CD4-positive, alpha-beta memory T cell (primary cell): Measurements from ENCODE around the gene ARGFX. TPM values are rescaled to one million over a fixed set of nuclear protein-coding genes. Genes with fewer than 3 reads are reported as not detected.

Experiments
- CTCF ChIA-PET: fragments of 350-600 bp; sonication (Branson Sonifier 250); formaldehyde crosslinking; loops from one replicate; lab custom pipeline; 2021; ENCODE audit warnings: inconsistent platforms; ENCODE audit not compliant: partially characterized antibody; lab: Charles Lee
- POLR2A ChIA-PET: fragments of 350-600 bp; sonication (Branson Sonifier 250); formaldehyde crosslinking; loops from one replicate; lab custom pipeline; 2021; ENCODE audit not compliant: partially characterized antibody; lab: Charles Lee
- DNase-seq, 5 donors: peaks; one replicate each; pipeline versions ENCODE4 v3.0.0 to v3.0.0-alpha.2; 2020 to 2022; ENCODE audit warnings: mixed read lengths in 1 of 5
- H3K27ac ChIP-seq: one replicate; pipeline ENCODE4 v1.7.0; 2013; ENCODE audit warnings: low read depth, low read length
- H3K27me3 ChIP-seq: 2 replicates; pipeline ENCODE4 v1.7.0; 2013; ENCODE audit warnings: mild to moderate bottlenecking, low read length, moderate library complexity; ENCODE audit not compliant: insufficient read depth
- H3K36me3 ChIP-seq: 2 replicates; pipeline ENCODE4 v1.7.0; 2013; ENCODE audit warnings: mild to moderate bottlenecking, low read length, moderate library complexity; ENCODE audit not compliant: insufficient read depth
- H3K4me1 ChIP-seq: 2 replicates; pipeline ENCODE4 v1.7.0; 2013; ENCODE audit warnings: mild to moderate bottlenecking, low read length, moderate library complexity; ENCODE audit not compliant: insufficient read depth
- H3K4me3 ChIP-seq, 2 donors: one replicate each; pipeline ENCODE4 v1.7.0; 2013; ENCODE audit warnings: low read length in 2 of 2, mild to moderate bottlenecking in 1 of 2
- H3K9me3 ChIP-seq, 2 donors: one replicate each; pipeline ENCODE4 v1.7.0; 2013; ENCODE audit warnings: low read length in 2 of 2, control low read depth in 1 of 2; ENCODE audit not compliant: control insufficient read depth in 1 of 2
- H3K27ac Mint-ChIP-seq, 7 donors: one replicate each; pipeline ENCODE4 v1.8.0; 2020 to 2021; ENCODE audit warnings: mixed read lengths in 7 of 7, mild to moderate bottlenecking in 6 of 7, inconsistent platforms in 3 of 7, moderate library complexity in 3 of 7
- H3K27me3 Mint-ChIP-seq, 2 donors: one replicate each; pipeline ENCODE4 v1.8.0; 2020 to 2021; ENCODE audit warnings: mixed read lengths in 2 of 2
- H3K36me3 Mint-ChIP-seq, 2 donors: one replicate each; pipeline ENCODE4 v1.8.0; 2020 to 2021; ENCODE audit warnings: mixed read lengths in 2 of 2, inconsistent platforms in 1 of 2, mild to moderate bottlenecking in 1 of 2
- H3K4me1 Mint-ChIP-seq, 4 donors: one replicate each; pipeline ENCODE4 v1.8.0; 2020 to 2021; ENCODE audit warnings: mixed read lengths in 4 of 4, mild to moderate bottlenecking in 1 of 4
- H3K4me3 Mint-ChIP-seq, 8 donors: one replicate each; pipeline ENCODE4 v1.8.0; 2020 to 2021; ENCODE audit warnings: mixed read lengths in 8 of 8, mild to moderate bottlenecking in 7 of 8, moderate library complexity in 6 of 8, inconsistent platforms in 3 of 8
- H3K9me3 Mint-ChIP-seq, 8 donors: one replicate each; pipeline ENCODE4 v1.8.0; 2020 to 2021; ENCODE audit warnings: mixed read lengths in 8 of 8, mild to moderate bottlenecking in 5 of 8, inconsistent platforms in 3 of 8, moderate library complexity in 1 of 8
- intact Hi-C: fragments of 100-400 bp; cut with micrococcal nuclease; formaldehyde crosslinking; loops from one replicate; pipeline ENCODE4 v1.15.1; 2023
- polyA plus RNA-seq, 2 donors: library from polyadenylated mRNA; unstranded; fragments of 300-500 nt; fragmentation: Illumina TruSeq; gene quantifications; one replicate each; pipeline ENCODE4 v1.2.3, GENCODE V29; 2021
- total RNA-seq, 2 experiments: library from RNA; stranded (reverse); gene quantifications; one replicate each; pipeline ENCODE4 v1.2.3, GENCODE V29; 2021

ARGFX gene
- total RNA-seq = not detected
- not detected for polyA plus RNA-seq

DNA sequence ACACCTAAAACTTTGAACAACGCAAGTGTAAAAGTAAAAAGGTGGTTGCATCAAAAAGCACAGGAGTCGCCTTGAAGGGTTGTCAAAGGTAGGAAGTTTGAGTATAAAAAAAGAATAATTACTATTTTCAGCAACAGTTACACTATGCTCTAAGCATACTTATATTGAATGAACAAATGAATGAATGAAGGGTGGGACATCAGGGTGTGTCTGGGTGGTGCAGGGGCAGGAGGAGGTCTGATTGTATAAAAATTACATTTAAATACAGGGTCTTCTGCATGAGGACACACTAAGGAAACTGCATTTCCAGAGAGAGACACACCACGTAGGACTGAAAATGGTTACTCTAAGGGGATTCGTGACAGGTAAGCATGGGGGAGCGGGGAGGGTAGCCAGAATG, at the start of gene ARGFX:
ARGFX (plus strand) TSS at position 301 of the 400 bp plus-strand sequence. CDS start 2,765 bp downstream, outside the sequence.
- Histone ChIP-seq H3K4me3 (no peak within 1 kb of the TSS), H3K9me3 (no peaks in the 10 kb centered on the region), H3K27me3 (no peaks in the 10 kb centered on the region), H3K36me3 (no peaks in the 10 kb centered on the region), H3K4me1 (no peaks in the 10 kb centered on the region), H3K27ac (no peak within 1 kb of the TSS)
- no peaks in the 10 kb centered on the region for H3K4me1 Mint-ChIP-seq
- peaks cover under 1 to 1% of the 10 kb centered on the region in 2 donors for H3K27me3 Mint-ChIP-seq
- intact Hi-C loops = no loop called here
- DNase-seq = no peak
- H3K4me3 Mint-ChIP-seq = no peak within 1 kb of the TSS
- no peaks in the 10 kb centered on the region for H3K36me3 Mint-ChIP-seq
- ChIA-PET CTCF (no interaction called here), POLR2A (no interaction called here)
- no peaks in the 10 kb centered on the region for H3K9me3 Mint-ChIP-seq
- no peak within 1 kb of the TSS for H3K27ac Mint-ChIP-seq

- no peaks in the 10 kb centered on the region for H3K4me1 ChIP-seq
- peaks cover 0 to 11% of the 10 kb centered on the region in 2 donors for H3K9me3 ChIP-seq
- intact Hi-C loops = no loop called here
- ChIA-PET POLR2A (no interaction called here), CTCF (interaction anchor here (0.9 kb wide), 1 partner anchor 11 kb away, joined by 3 read pairs; no protein-coding TSS in a partner anchor)
- peaks cover 9 to 37% (median 23%) of the 10 kb centered on the region in 8 donors for H3K9me3 Mint-ChIP-seq
- no peak for DNase-seq
- H3K36me3 ChIP-seq = no peaks in the 10 kb centered on the region
- no peak overlapping the region for H3K27ac ChIP-seq
- H3K4me3 Mint-ChIP-seq = no peak overlapping the region
- H3K27me3 Mint-ChIP-seq = no peaks in the 10 kb centered on the region
- no peak overlapping the region for H3K27ac Mint-ChIP-seq
- no peaks in the 10 kb centered on the region for H3K4me1 Mint-ChIP-seq
- no peaks in the 10 kb centered on the region for H3K27me3 ChIP-seq
- H3K36me3 Mint-ChIP-seq = peaks cover 3 to 5% of the 10 kb centered on the region in 2 donors
- no peak overlapping the region for H3K4me3 ChIP-seq
Observed at GRCh38 chr3:121517953-121518655, 49.6 kb upstream of the ARGFX start.

DNA sequence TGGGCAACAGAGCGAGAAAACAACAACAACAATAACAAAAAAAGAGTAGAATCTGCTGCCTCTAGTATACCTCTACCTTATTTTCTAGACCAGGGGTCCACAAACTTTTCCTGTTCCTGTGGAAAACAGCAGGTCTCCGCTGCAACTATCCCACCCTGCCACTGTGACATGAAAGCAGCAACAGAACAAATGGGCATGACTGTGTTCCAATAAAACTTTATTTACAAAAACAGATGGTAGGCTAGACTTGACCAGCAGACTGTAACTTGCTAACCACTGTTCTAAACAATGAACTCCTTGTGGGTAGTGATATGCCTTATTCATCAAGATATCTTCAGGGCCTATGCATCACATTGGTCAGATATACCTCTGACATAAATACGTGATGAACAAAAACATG, 47.2 kb upstream of the ARGFX start:
- Mint-ChIP-seq H3K4me3 (no peak overlapping the region), H3K9me3 (peaks cover 7 to 22% (median 15%) of the 10 kb centered on the region in 8 donors), H3K36me3 (peaks cover 3 to 5% of the 10 kb centered on the region in 2 donors), H3K4me1 (no peaks in the 10 kb centered on the region), H3K27me3 (no peaks in the 10 kb centered on the region), H3K27ac (peak overlapping the region in 1 of 7 donors; percentile 27)
- no peak for DNase-seq
- H3K4me1 ChIP-seq = no peaks in the 10 kb centered on the region
- peaks cover 0 to 6% of the 10 kb centered on the region in 2 donors for H3K9me3 ChIP-seq
- no peak overlapping the region for H3K4me3 ChIP-seq
- intact Hi-C loops = no loop called here
- no peaks in the 10 kb centered on the region for H3K36me3 ChIP-seq
- ChIA-PET CTCF (no interaction called here), POLR2A (no interaction called here)
- H3K27ac ChIP-seq = no peak overlapping the region
- H3K27me3 ChIP-seq = no peaks in the 10 kb centered on the region

GRCh38 chr3:121529308-121529707, 38.4 kb upstream of the ARGFX start:
- H3K36me3 ChIP-seq = no peaks in the 10 kb centered on the region
- H3K27me3 ChIP-seq = no peaks in the 10 kb centered on the region
- Mint-ChIP-seq H3K4me1 (no peaks in the 10 kb centered on the region), H3K4me3 (no peak overlapping the region), H3K27me3 (no peaks in the 10 kb centered on the region), H3K9me3 (no peaks in the 10 kb centered on the region), H3K36me3 (no peaks in the 10 kb centered on the region), H3K27ac (no peak overlapping the region)
- intact Hi-C loops = no loop called here
- H3K27ac ChIP-seq = no peak overlapping the region
- ChIA-PET CTCF (interaction anchor here (1.6 to 1.8 kb wide), 4 partner anchors 9 to 17 kb away, joined by 3 to 6 read pairs (median 4); partner anchors contain the start of gene POLQ), POLR2A (no interaction called here)
- H3K4me3 ChIP-seq = no peak overlapping the region
- DNase-seq = no peak
- no peaks in the 10 kb centered on the region for H3K9me3 ChIP-seq
- H3K4me1 ChIP-seq = no peaks in the 10 kb centered on the region

DNA sequence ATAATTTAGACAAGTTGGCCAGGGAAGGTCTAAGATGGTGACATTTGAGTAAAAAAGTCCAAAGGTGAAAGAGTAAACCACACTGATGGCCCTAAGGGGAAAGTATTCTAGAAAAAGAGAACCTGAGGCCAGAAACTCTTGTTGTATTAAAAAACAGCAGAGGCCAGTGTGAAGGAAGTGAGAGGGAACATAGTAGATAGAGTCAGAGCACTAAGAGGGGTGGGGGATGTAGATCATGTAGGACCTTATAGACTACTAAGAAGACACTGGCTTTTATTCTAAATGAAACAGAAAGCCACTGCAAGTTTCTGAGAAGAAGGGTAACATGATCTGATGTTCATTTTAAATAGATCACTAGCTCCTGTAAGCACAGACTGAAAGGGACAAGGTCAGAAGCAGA, 36.5 kb upstream of the ARGFX start:
- Mint-ChIP-seq H3K27me3 (no peaks in the 10 kb centered on the region), H3K9me3 (no peaks in the 10 kb centered on the region), H3K4me1 (no peaks in the 10 kb centered on the region), H3K4me3 (no peak overlapping the region), H3K36me3 (no peaks in the 10 kb centered on the region), H3K27ac (peak overlapping the region in 2 of 7 donors; percentile 2 to 88)
- no peaks in the 10 kb centered on the region for H3K27me3 ChIP-seq
- H3K27ac ChIP-seq = no peak overlapping the region
- ChIA-PET CTCF (interaction anchor here (0.9 to 1.3 kb wide), 2 partner anchors 16 to 99 kb away, joined by 3 read pairs; no protein-coding TSS in a partner anchor), POLR2A (no interaction called here)
- H3K9me3 ChIP-seq = no peaks in the 10 kb centered on the region
- intact Hi-C loops = no loop called here
- no peaks in the 10 kb centered on the region for H3K4me1 ChIP-seq
- no peak overlapping the region for H3K4me3 ChIP-seq
- no peak for DNase-seq
- no peaks in the 10 kb centered on the region for H3K36me3 ChIP-seq

- Histone ChIP-seq H3K4me1 (peaks cover 10% of the 10 kb centered on the region), H3K27me3 (no peaks in the 10 kb centered on the region), H3K4me3 (no peak overlapping the region), H3K9me3 (no peaks in the 10 kb centered on the region), H3K36me3 (no peaks in the 10 kb centered on the region), H3K27ac (no peak overlapping the region)
- no peak overlapping the region for H3K4me3 Mint-ChIP-seq
- H3K4me1 Mint-ChIP-seq = peaks cover 6 to 11% (median 10%) of the 10 kb centered on the region in 4 donors
- intact Hi-C loops = loop anchor here (10.0 kb wide), 1 partner anchor 1252 kb away; the partner anchor contains the start of genes HSPBAP1 and SLC49A4
- no peak overlapping the region for H3K27ac Mint-ChIP-seq
- no peak for DNase-seq
- POLR2A ChIA-PET = no interaction called here
- CTCF ChIA-PET = no interaction called here
- no peaks in the 10 kb centered on the region for H3K36me3 Mint-ChIP-seq
- H3K9me3 Mint-ChIP-seq = no peaks in the 10 kb centered on the region
- H3K27me3 Mint-ChIP-seq = no peaks in the 10 kb centered on the region
Observed at GRCh38 chr3:121542924-121543323, 24.8 kb upstream of the ARGFX start.

DNA sequence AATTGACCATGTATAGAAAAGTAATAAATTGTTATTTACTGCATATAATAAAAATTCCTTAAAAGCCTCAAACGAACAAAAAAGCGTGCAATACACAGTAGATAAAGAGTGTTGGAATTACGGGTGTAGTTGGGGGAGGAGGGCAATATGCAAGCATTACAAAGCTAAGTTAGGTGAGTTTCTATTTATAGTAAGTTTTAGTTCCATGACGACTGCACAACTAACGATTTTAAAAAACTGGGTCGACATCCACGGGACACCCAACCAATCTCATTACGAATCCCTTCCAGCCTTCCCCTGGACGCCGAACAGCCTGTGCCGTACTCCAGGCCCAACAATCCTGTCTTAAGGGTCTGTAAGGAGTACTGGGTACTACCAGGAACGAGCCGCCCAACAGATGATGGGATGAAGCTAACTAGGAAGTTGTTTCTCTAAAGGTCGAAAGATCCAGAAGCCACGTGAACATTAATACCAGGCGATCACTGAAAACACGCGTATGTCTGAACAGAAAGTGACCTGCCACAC, 22.6 kb upstream of the ARGFX start:
- Histone ChIP-seq H3K27me3 (no peaks in the 10 kb centered on the region), H3K9me3 (no peaks in the 10 kb centered on the region), H3K36me3 (no peaks in the 10 kb centered on the region), H3K27ac (peak overlapping the region; percentile 64), H3K4me3 (peak overlapping the region; percentile 90 to 99), H3K4me1 (peaks cover 10% of the 10 kb centered on the region)
- Mint-ChIP-seq H3K36me3 (no peaks in the 10 kb centered on the region), H3K4me3 (peak overlapping the region; percentile 80 to 95 (median 92)), H3K9me3 (no peaks in the 10 kb centered on the region), H3K27ac (peak overlapping the region in 4 of 7 donors; percentile 10 to 76 (median 40)), H3K27me3 (no peaks in the 10 kb centered on the region), H3K4me1 (peaks cover 6 to 11% (median 10%) of the 10 kb centered on the region in 4 donors)
- peak in 1 of 5 donors; percentile 2 for DNase-seq
- POLR2A ChIA-PET = interaction anchor here (1.3 to 2.0 kb wide), 7 partner anchors 9 to 1657 kb away, joined by 3 to 13 read pairs (median 6); partner anchors contain the start of genes EAF2, FAM162A, HCLS1 and IQCB1
- CTCF ChIA-PET = interaction anchor here (0.8 to 3.2 kb wide), 8 partner anchors 16 to 1484 kb away, joined by 3 to 26 read pairs (median 6); partner anchors contain the start of genes DTX3L, HCLS1, PARP9 and SEMA5B
- intact Hi-C loops = loop anchor here (10.0 kb wide), 1 partner anchor 1250 kb away; the partner anchor contains the start of genes HSPBAP1 and SLC49A4
